LoVo (cell line): ENCODE measurements around the gene STX8.

Experiments
- DNase-seq: peaks from one replicate; pipeline ENCODE4 v3.0.0-alpha.2; 2016; ENCODE audit warnings: low spot score

The STX8 gene

DNA sequence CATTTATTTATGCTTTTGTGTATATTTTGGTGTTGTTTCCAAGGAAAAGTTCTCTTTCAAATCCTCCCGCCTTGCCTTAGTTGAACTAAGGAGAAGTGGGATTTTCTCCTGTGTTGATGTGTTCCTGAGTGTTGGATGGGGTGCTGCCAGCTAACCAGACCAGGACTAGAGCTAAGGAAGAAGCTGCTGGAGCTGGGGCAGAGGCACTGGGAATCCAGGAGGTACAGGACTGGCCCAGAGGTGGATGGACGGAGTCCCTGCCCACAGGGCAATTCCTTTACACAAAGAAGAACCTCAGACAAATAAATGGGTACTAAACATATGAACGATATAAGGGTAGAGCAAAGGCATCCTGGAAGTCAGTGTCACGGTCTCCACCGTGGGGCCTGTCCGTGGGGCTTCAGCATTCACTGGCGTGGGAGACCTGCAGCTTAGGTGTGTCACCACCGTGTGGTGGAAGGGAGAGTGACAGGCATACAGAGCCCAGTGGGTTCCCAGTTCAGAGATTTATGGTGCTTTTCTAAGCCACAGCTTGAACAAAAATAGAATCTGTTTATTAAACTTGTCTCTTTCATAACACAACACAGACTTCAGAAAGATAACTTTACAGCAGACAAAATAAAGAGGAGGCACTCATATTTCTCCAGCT, 283.6 kb downstream of the STX8 start:
- DNase-seq = peak; percentile 1

GRCh38 chr17:9290226-9290613, 285.4 kb downstream of the STX8 start:
- DNase-seq = no peak

DNA sequence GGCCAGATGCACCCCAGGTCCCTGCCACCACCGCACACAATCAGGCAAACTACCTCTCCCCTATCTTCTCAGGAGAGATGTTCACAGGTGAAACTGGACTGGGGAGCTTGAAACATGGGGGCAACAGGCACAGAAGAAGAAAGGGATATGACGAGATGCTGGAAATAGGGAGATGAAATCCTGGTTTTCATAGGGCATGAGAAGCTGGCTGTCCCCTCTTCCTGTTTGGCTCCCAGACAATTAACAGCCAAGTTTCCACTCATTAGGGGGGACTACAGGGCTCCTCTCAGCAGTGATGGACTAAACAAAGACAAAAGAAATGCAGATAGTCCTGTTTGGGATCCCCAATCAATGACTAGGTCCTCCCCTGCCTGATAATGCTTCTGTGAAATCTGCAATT, 288.3 kb downstream of the STX8 start:
- no peak for DNase-seq

- DNase-seq = no peak
These were observed 289.2 kb downstream of the STX8 start for GRCh38 chr17:9286434-9286833.

GRCh38 chr17:9285602-9286427, 289.8 kb downstream of the STX8 start:
- DNase-seq = no peak

- no peak for DNase-seq
These were observed 290.7 kb downstream of the STX8 start for GRCh38 chr17:9284884-9285283.

DNA sequence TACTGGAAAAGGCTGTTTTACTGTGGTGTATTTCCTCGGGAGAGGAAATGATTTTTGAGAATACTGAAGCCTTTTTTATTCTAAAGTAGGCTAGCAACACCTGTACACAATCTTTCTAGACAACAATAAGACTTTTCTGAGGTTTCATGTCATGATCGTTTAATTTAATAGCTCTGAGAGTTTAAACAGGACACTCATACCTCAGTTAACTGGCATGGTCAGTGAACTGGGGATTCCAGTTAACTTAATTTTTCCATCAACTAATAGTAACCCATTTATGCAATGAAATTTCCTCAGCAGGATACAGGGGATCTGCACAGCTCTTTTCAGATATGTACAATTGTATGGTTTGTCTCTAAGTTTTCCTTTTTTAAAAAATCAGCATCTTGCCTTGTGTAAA, 291.7 kb downstream of the STX8 start:
- DNase-seq = no peak

GRCh38 chr17:9279893-9280292, 295.7 kb downstream of the STX8 start:
- no peak for DNase-seq

DNA sequence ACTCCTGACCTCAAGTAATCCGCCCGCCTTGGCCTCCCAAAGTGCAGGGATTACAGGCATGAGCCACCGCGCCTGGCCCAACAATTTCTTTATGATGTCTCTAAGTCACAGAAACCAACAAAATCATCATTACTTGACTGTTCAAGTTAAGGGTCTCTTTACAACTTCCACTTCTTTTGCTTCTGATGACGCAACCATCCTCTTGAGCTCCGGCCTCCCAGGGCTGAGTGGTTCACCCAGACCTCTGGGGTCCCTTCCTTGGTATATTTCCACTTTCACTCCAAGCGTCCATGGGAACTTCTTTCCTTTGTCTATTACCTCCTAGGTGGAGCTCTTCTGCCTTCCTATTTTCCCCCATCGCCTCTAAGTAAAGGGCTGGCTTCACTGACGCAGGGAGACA, 300.6 kb downstream of the STX8 start:
- no peak for DNase-seq

GRCh38 chr17:9273428-9274391, 301.9 kb downstream of the STX8 start:
- no peak for DNase-seq

- DNase-seq = no peak
These were observed 303.0 kb downstream of the STX8 start for GRCh38 chr17:9272501-9273200.

DNA sequence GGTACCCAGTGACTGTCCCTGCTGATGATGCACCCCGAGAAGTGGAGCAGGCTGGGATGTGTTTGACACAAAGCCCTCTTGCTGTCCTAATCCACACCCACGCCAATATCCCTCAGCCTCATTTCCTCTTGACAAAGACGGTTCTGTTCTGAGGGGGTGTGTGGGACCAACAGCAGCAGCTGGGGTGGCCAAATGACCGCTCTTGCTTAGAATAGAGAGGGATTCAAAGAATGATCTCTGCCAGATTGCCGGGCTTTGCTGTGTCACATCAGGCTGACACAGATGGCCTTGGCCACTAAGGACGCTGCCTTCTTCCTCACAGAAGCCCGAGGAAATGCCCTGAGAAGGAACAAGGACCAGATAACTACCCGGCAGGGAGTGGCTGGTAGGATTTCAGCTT, 303.6 kb downstream of the STX8 start:
- no peak for DNase-seq

GRCh38 chr17:9270921-9271320, 304.7 kb downstream of the STX8 start:
- no peak for DNase-seq

- no peak for DNase-seq
These were observed 306.1 kb downstream of the STX8 start for GRCh38 chr17:9269350-9270035.

- no peak for DNase-seq
These were observed 307.1 kb downstream of the STX8 start for GRCh38 chr17:9268546-9268945.

DNA sequence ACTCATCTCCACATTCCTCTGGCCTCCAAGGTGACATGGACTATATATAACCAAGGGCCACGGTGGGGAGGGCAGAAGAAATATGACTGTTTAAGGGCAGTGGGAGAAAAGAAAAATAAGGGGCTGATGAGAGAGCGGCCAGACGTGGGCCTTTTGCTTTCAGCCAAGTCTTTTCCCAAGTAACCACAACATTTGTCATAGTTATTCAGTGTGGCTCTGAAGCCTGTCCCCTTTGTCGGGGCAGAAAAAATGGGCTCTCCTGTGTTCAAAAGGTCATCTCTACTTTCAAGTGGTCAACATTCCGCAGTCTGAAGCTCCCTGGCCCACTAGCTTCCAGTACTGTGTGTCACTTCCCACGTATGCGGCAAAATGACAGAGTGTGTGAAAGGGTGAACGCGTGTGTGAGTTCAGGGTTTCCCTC, 308.9 kb downstream of the STX8 start:
- no peak for DNase-seq

- no peak for DNase-seq
These were observed 309.5 kb downstream of the STX8 start for GRCh38 chr17:9266031-9266680.

- no peak for DNase-seq
These were observed 314.3 kb downstream of the STX8 start for GRCh38 chr17:9261081-9262012.

- DNase-seq = no peak
These were observed 316.2 kb downstream of the STX8 start for GRCh38 chr17:9259419-9259818.
